ENCODE measurements around the gene DBN1.

DNA sequence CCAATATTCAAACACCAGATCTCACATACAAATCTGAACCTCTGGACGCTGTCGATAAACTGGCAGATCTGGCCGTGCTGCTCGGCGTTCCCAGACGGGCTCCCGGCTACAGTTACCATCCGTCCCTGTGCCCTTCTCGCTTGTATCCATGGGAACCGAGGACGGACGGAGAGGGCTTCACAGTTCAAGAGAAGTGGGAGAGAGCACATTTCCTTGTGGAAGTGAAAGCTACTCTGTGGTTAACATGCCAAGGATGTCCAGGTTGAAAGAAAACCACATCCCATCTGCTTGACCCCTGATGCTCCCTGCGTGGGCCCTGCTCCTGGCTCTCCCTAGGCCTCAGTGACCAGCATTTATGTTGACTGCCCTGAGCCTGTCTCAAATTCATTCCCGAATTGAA, 6.3 kb upstream of the DBN1 start:
- TF ChIP-seq, protein P1, sequence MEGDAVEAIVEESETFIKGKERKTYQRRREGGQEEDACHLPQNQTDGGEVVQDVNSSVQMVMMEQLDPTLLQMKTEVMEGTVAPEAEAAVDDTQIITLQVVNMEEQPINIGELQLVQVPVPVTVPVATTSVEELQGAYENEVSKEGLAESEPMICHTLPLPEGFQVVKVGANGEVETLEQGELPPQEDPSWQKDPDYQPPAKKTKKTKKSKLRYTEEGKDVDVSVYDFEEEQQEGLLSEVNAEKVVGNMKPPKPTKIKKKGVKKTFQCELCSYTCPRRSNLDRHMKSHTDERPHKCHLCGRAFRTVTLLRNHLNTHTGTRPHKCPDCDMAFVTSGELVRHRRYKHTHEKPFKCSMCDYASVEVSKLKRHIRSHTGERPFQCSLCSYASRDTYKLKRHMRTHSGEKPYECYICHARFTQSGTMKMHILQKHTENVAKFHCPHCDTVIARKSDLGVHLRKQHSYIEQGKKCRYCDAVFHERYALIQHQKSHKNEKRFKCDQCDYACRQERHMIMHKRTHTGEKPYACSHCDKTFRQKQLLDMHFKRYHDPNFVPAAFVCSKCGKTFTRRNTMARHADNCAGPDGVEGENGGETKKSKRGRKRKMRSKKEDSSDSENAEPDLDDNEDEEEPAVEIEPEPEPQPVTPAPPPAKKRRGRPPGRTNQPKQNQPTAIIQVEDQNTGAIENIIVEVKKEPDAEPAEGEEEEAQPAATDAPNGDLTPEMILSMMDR (IDR thresholded peaks at IDR 0.05) = no peak
- TF ChIP-seq POLR2A (IDR thresholded peaks at IDR 0.05) = no peak
